ENCODE data around the gene NCBP2. TPM values are rescaled to one million over a fixed set of nuclear protein-coding genes. Genes with fewer than 3 reads are reported as not detected.

The NCBP2 gene
- total RNA-seq, 1 donor from 2014 or later: 37.3 TPM

GRCh38 chr3:196941729-196942225 is 551 bp downstream of the NCBP2 start:
- no peak for DNase-seq (ENCODE audit: low spot score)

DNA sequence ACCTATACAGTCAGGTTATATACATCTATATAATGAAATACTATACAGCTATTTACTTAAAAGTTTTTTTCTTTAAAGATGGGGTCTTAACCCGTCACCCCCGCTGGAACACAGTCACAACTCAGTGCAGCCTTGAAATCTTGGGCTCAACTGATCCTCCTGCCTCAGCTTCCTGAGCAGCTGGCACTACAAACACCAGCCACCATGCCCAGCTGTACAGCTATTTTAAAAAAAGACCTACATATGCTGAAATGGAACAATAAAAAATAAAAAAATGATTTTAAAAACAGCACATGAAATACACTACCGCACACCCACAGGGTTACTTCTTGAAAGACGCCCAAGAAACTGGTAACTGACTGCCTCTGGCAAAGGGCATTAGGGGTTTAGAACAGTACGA is 3.8 kb downstream of the NCBP2 start:
- DNase-seq (ENCODE audit: low spot score): no peak

- DNase-seq (ENCODE audit: low spot score): no peak
Observed at GRCh38 chr3:196938124-196938523, 4.2 kb downstream of the NCBP2 start.

DNA sequence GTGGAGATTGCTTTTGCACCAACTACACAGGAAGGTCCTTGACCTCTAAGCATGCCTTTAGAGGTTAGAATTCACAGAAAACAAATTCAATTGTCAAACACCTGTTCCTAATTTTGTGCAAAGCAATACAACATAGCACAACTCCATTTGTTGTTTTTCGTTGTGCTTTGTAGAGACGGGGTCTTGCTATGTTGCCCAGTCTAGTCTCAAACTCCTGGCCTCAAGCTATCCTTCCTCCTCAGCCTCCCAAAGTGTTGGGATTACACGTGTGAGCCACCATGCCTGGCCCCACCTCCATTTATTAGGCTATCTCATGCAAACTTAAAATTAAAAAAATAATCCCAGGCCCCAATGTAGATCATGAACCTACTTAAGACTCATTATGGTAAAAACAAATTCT is 6.0 kb downstream of the NCBP2 start:
- DNase-seq (ENCODE audit: low spot score): no peak

- no peak for DNase-seq (ENCODE audit: low spot score)
Observed at GRCh38 chr3:196932600-196932999, 9.7 kb downstream of the NCBP2 start.

DNA sequence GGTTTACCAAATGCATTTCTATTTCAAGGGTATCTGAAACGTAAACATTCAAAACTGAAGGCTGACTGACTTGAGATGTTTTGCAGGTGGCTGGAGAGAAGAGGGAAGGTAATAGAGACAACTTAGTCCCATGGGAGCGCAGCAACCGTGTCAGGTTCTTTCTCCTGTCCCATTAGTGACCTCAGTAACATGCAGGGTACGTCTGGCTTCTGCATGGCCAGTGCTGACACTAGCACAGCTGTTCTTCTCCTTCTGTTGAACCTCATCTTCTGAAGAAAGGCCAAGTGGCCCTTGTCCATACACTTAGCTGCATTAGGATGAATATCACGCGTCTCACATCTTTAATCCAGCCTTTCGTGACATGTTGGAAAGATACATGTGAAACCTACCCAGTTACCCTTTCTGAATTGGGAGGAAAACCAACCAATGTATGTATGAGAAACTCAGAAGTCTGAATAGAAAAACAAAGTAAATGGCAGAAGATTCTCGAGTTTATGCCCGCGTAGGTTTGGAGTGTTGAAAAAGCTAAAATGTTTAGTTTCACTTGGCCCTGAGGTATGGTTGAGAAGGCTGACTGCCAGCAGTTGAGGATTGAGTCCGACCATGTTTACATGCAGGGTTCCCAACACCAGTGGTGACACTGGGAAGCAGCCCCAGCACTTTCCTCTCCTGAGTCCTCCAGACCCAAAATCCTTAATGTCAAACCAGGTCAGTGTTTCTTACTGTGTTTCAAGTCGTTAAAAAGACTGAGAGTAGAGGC is 10.3 kb downstream of the NCBP2 start:
- no peak for DNase-seq (ENCODE audit: low spot score)

DNA sequence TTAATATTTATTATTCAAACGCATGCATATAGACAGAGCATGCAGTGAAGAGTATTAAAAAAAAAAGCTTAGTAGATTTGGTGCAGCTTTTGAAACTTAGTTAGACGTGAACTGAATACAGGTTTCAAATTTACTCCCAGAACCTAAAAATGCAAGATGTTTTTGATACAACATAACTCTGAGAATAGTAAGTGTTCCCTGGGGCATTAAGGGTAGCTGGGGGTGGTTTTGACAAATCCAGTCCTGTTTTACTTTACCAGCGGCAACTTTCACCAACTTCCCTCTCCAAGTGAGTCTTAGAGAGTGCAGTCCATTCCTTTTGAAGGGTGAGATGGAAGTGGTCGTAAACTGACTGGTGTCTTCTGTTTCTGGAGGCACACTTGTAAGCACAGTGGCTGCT is 11.2 kb downstream of the NCBP2 start:
- no peak for DNase-seq (ENCODE audit: low spot score)

DNA sequence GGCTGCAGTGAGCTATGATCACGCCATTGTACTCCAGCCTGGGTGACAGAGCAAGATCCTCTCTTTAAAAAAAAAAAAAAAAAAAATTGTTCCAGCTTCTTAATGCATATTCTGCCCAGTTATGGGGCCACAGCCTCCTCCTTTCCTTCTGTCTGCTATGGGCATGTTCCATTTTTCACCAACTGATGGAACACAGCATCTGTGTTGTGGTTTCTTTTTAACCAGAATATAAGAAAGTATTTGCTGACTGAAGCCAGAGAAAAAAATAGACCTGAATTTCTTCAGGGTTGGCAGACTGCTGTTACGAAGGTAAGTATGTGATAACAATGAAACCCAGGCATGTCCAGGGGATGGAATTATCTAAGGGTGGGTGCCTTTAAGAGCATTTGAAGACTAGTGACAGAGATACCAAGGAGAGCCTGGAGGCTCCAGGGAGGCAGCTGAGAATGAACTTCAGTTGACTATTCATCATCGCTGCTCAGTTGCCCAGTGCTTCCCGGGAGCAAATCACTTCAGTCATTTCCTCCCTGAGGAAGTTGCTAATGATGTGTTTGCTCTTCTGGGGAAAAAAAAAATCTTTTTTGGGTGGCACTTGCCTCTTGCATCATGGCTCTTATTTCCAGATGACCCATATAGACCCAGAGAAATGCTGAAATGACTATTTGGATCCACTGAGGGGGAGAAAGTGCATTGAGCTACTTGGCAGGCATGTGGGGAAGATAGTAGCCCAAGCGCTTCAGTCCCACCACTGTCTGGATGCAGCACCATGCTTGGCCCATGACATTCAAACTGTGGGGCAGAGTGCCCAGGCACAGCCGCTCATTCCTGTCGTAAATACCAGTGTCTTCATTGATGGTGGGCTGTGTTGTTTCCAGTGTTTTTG is 14.5 kb downstream of the NCBP2 start:
- DNase-seq (ENCODE audit: low spot score): no peak

- DNase-seq (ENCODE audit: low spot score): no peak
Observed at GRCh38 chr3:196920733-196921132, 21.6 kb downstream of the NCBP2 start.

- no peak for DNase-seq (ENCODE audit: low spot score)
Observed at GRCh38 chr3:196918968-196919367, 23.4 kb downstream of the NCBP2 start.

DNA sequence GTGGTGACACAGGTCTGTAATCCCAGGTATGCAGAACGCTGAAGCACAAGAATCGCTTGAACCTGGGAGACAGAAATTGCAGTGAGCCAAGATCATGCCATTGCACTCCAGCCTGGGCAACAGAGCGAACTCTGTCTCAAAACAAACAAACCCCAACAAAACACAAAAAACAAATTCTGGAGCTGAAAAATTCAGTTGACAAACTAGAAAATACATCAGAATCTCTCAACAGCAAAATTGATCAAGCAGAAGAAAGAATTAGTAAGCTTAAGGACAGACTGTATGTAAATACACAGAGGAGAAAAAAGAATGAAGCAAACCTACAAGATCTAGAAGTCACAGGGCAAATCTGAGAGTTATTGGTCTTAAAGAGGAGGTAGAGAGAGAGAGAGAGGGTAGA is 25.3 kb downstream of the NCBP2 start:
- no peak for DNase-seq (ENCODE audit: low spot score)

- DNase-seq (ENCODE audit: low spot score): no peak
Observed at GRCh38 chr3:196916221-196916620, 26.1 kb downstream of the NCBP2 start.

GRCh38 chr3:196915375-196915774 is 27.0 kb downstream of the NCBP2 start:
- DNase-seq (ENCODE audit: low spot score): no peak

DNA sequence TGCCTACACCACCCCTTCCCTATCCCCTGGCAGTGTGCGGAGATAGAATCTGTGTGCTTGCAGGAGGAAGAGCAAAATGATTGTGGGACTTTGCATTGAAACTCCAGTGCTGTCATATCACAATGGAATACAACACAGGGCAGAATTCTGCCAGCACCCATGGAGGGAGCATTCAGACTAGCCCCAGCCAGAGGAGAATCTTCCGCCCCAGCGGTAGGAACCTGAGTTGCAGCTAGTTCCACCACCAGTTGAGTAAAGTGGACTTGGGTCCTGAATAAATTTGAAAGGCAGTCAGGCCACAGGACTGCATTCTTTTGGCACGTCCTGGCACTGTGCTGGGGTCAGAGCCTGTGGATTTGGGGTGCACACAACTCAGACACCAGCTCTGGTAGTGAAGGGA is 27.5 kb downstream of the NCBP2 start:
- DNase-seq (ENCODE audit: low spot score): no peak

GRCh38 chr3:196903740-196904139 is 38.6 kb downstream of the NCBP2 start:
- DNase-seq (ENCODE audit: low spot score): no peak

DNA sequence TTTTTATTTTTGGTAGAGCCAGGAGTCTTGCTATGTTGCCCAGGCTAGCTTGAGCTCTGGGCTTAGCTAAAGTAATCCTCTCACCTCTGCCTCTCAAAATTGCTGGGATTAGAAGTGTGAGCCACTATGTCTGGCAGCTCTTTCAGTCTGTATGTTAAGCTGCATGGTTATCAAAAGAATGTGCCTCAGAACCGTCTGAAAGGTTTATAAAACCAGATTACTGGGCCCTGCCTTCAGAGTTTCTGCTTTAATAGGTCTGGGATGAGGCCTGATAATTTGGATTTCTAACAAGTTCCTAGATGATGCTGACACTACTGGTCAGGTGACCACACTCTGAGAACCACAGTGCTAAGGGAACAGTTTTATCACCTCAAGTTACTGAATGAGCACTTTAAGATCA is 40.0 kb downstream of the NCBP2 start:
- DNase-seq (ENCODE audit: low spot score): no peak

- DNase-seq (ENCODE audit: low spot score): no peak
Observed at GRCh38 chr3:196901768-196902167, 40.6 kb downstream of the NCBP2 start.

DNA sequence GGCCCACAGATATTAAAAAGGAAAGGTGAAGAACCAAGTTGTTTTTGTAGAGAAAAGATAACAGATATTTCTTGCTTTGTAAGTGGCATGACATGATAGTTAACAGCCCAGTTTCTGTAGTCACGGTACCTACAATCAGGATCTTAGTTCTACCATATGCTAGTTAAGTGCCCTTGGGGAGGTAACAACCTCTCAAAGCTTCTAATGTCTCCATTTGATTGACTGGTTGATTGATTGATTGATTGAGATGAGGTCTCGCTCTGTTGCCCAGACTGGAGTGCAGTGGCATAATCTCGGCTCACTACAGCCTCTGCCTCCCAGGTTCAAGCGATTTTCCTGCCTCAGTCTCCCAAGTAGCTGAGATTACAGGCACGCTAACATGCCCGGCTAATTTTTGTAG is 46.1 kb downstream of the NCBP2 start:
- DNase-seq (ENCODE audit: low spot score): no peak

DNA sequence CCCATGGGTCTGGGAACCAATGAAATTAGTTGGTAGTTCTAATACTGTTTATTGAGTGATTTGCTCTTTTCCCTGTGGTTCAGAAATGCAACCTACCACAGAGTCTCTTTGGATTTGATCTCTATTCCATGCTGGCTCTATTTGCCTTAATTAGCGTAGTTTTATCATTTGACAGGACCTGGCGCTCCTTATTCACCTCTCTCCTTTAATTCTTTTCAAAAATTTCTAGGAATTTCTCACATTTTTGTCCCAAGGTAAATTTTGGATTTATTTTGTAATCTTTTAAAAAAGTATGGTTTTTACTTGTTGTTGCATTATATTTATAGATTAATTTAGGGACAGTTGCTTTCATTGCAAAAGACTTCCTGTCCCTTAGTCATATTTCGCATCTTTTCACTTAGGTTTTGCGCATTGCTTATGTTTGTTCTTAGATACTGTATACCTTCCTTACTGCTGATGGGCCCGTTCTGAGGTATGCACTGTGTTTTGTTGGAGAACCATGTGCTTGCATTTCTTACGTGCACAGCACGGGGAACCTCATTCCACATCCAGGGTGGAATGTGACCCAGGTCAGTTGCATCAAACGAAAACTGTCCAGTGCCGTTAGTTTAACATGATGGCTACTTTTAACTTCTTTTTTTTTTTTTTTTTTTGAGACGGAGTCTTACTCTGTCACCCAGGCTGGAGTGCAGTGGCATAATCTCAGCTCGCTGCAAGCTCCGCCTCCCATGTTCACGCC is 47.6 kb downstream of the NCBP2 start:
- no peak for DNase-seq (ENCODE audit: low spot score)

DNA sequence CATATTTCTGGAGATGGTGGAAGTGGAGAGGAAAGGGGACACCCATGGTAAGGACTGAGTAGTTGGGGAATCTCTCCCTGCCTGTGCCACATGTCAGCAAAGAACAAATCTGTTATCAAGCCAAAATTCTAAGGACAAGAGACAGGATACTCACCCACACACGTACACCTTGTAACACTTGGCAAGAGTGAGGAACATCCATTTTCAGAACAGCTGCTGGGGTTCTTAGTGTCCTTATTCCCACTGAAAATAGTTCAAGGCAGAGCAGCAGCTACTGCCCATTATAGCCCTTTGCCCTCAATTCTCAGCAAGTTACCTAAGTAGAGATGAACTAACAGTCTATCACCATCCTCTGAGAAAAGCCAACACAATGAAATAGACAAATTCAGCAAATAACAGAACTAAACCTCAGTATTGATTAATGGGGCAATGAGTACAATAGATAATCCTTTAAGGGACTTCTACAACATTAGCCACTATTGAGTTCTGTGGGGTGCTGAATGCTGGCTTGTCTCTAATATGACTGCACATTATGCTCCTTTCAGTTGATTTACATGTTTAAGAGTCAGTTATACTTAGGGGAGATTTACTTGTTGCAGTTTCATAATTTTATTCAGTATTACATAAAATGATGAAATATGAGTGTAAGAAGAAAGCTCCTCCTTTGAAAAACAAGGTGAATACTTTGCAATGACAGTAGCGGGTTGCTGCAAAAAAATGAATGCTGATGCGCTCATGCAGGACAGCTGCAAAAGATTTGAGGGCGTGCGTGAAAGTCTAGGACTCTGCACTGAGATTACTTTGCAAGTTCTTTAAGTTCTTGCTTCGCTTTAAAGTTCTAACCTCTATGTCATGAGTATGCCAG is 52.3 kb downstream of the NCBP2 start:
- DNase-seq (ENCODE audit: low spot score): no peak

GRCh38 chr3:196886144-196886543 is 56.2 kb downstream of the NCBP2 start:
- DNase-seq (ENCODE audit: low spot score): no peak

All from umbilical cord (tissue), 2 donors.